Mucosa of descending colon (tissue), 3 donors: Measurements from ENCODE around the gene TANC1. TPM values are rescaled to one million over a fixed set of nuclear protein-coding genes. Genes with fewer than 3 reads are reported as not detected.

Source experiments
- ATAC-seq: fragments of 200-7000 bp; cut with Tn5 transposase; one replicate; pipeline ENCODE4 v1.9.1; 2020; ENCODE audit warnings: mild to moderate bottlenecking, moderate library complexity
- DNase-seq, 3 donors: peaks; one replicate each; pipeline ENCODE4 v3.0.0-alpha.2; 2020
- H3K36me3 ChIP-seq: fragments of 200-600 bp; one replicate; pipeline ENCODE4 v1.8.0; 2021; ENCODE audit warnings: low read depth, mild to moderate bottlenecking
- H3K4me1 ChIP-seq: fragments of 200-600 bp; one replicate; pipeline ENCODE4 v1.8.0; 2021; ENCODE audit warnings: low read depth, mild to moderate bottlenecking
- H3K4me3 ChIP-seq: fragments of 200-600 bp; one replicate; pipeline ENCODE4 v1.8.0; 2021; ENCODE audit warnings: mild to moderate bottlenecking
- H3K9me3 ChIP-seq: fragments of 200-600 bp; one replicate; pipeline ENCODE4 v1.8.0; 2021; ENCODE audit warnings: mild to moderate bottlenecking
- intact Hi-C, 2 donors: fragments of 100-400 bp; cut with DNase I in 1 of 2; cut with micrococcal nuclease in 1 of 2; formaldehyde crosslinking; loops; one replicate each; pipeline versions ENCODE4 v1.11.0 to v1.11.1; 2022; cut with DNase I, micrococcal nuclease
- total RNA-seq, 3 donors: library from RNA; stranded (reverse); fragmentation: NEBNext Ultra II Directional in 2 of 3; extraction: Animal tissue kit (Norgen Biotek cat#: 25700) in 2 of 3; gene quantifications; one replicate each; pipeline versions ENCODE4 v1.2.1 to v1.2.4, GENCODE V29; 2021 to 2023
- TF ChIP-seq, protein P1 (sequence below): fragments of 200-600 bp; IDR thresholded peaks from one replicate; pipeline ENCODE4 v1.8.0; 2022; ENCODE audit warnings: antibody characterized with exemption, mild to moderate bottlenecking
- donor health status: DM: no; HTN: no; CAD: no; lungs with moderate emphysema.
- donor health status: DM: no; HTN: no; CAD: no.
- donor health status: DM: no; HTN: yes; CAD: no.

TANC1 gene
- total RNA-seq, 3 donors from 2014 or later, result 30.7 to 55.5 (median 41.0) TPM

DNA sequence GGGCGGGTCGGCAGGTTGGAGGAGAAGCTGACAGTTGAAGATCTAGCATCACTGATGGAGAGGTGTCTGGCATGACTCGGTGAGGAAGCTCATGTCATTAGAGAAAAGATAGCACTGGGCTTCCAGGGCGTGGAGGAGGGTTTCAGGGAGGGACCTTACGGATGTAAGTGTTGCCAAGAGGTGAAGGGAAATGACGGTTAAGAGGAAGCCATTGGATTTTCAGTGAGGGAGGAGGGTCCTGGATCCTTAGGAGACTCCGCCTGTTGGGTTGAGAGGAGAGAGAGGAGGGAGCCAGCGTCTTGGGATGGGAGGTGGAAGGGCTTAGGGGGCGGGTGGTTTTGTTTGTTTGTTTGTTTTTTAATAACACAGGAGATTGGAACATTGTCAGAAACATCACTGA is 214.9 kb downstream of the TANC1 start:
- no peaks in the 10 kb centered on the region for H3K9me3 ChIP-seq
- intact Hi-C loops, result no loop called here
- no peaks in the 10 kb centered on the region for H3K4me1 ChIP-seq
- no peak for DNase-seq
- H3K4me3 ChIP-seq, result no peak overlapping the region
- TF ChIP-seq, protein P1, sequence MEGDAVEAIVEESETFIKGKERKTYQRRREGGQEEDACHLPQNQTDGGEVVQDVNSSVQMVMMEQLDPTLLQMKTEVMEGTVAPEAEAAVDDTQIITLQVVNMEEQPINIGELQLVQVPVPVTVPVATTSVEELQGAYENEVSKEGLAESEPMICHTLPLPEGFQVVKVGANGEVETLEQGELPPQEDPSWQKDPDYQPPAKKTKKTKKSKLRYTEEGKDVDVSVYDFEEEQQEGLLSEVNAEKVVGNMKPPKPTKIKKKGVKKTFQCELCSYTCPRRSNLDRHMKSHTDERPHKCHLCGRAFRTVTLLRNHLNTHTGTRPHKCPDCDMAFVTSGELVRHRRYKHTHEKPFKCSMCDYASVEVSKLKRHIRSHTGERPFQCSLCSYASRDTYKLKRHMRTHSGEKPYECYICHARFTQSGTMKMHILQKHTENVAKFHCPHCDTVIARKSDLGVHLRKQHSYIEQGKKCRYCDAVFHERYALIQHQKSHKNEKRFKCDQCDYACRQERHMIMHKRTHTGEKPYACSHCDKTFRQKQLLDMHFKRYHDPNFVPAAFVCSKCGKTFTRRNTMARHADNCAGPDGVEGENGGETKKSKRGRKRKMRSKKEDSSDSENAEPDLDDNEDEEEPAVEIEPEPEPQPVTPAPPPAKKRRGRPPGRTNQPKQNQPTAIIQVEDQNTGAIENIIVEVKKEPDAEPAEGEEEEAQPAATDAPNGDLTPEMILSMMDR, result no peak
- no peak for ATAC-seq
- H3K36me3 ChIP-seq, result peaks cover 3% of the 10 kb centered on the region

DNA sequence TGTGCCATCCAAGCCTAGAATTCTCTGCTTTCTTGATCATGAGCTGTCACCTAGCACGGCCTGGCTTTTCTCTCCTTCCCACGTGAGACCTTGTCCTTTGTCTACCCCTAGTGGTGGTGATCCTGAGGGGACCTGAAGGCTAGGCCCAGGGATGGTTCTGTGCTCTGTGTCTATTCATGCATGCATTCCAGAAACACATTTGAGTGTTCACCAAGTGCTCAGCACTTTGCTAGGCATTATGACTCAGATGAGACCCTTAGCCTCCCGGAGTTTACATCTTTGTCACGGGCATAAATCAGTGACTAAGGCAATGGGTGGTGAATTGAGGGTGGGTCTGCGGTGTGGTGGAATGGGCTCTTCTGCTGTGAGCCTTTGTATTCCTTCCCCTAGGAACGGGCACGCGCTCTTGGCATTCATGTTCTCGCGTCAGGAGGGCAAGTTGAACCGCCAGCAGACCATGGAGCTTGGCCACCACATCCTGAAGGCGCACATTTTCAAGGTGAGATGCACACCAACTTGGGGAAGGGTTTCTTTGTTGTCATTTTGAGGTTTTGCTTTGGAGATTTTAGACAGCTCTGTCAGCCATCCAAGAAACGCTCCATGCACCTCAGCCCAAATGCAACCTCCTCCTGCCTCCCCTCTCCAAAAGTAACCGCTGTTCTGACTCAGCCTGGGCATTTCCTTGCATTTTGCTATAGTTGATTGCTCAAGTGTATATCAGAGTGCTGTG is 217.1 kb downstream of the TANC1 start:
- Histone ChIP-seq H3K36me3 (peaks cover 3% of the 10 kb centered on the region), H3K4me3 (no peak overlapping the region), H3K9me3 (no peaks in the 10 kb centered on the region), H3K4me1 (no peaks in the 10 kb centered on the region)
- TF ChIP-seq, protein P1, result no peak
- ATAC-seq (peak; percentile 67), DNase-seq (peak in 1 of 3 donors; percentile 51)
- intact Hi-C loops, result no loop called here

DNA sequence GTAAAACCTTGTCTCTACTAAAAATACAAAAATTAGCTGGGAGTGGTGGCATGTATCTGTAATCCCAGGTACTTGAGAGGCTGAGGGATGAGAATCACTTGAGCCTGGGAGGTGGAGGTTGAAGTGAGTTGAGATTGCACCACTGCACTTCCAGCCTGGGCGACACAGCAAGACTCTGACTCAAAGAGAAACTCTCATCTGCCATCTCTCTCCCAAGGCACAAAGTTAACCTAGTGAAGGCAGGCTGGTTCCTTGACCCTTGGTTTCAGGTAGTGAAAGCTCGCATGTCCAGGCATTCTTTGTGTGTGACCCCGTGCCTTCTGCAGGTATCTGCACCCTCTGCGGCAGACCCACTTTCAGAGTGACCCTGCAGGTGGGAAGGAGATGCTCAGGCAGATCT is 218.0 kb downstream of the TANC1 start:
- no peaks in the 10 kb centered on the region for H3K9me3 ChIP-seq
- DNase-seq (no peak), ATAC-seq (no peak)
- H3K4me1 ChIP-seq, result no peaks in the 10 kb centered on the region
- TF ChIP-seq, protein P1, result no peak
- intact Hi-C loops, result no loop called here
- peaks cover 3% of the 10 kb centered on the region for H3K36me3 ChIP-seq
- H3K4me3 ChIP-seq, result no peak overlapping the region

DNA sequence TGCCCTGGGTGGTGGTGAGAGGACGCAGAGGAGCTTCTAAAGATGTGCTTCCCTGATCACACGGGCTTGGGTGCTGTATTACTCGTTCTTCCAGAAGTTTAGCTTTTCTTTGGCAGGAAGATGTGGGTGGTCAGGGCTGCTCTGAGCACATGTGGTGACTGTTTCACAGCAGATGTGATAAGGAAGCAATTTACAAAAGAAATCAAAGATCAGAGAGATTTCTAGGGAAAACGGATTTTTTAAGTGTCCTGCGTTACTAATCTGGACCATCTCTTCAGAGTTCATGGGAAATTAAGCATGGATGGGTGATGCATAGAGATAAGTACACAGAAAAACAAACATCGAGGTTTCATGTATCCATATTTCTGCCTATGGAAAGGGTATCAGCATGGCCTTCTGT is 218.7 kb downstream of the TANC1 start:
- H3K4me3 ChIP-seq, result no peak overlapping the region
- TF ChIP-seq, protein P1, result no peak
- intact Hi-C loops, result no loop called here
- no peak for ATAC-seq
- no peak for DNase-seq
- H3K4me1 ChIP-seq, result no peaks in the 10 kb centered on the region
- H3K36me3 ChIP-seq, result peaks cover 3% of the 10 kb centered on the region
- H3K9me3 ChIP-seq, result no peaks in the 10 kb centered on the region

DNA sequence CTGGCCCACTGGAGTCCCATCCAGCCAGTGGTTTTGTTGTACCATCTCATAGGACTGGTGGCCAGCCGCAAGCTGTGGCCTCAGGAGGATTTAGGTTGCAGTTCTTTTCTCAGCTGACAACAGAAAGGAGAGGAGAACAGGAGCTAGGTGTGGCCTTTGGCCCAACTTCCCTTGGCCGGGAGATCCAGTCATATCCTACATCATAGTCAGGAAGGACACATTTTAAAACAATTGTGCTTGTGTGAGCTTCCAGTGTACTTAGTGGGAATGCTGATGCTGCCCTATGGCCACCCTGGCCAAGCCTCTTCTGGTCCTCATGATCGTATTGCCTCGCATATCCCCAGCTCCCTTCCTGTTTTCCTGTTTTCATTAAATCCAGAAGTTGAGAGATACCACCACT is 220.0 kb downstream of the TANC1 start:
- intact Hi-C loops, result no loop called here
- H3K9me3 ChIP-seq, result no peaks in the 10 kb centered on the region
- peaks cover 3% of the 10 kb centered on the region for H3K36me3 ChIP-seq
- no peak for ATAC-seq
- no peak overlapping the region for H3K4me3 ChIP-seq
- H3K4me1 ChIP-seq, result no peaks in the 10 kb centered on the region
- TF ChIP-seq, protein P1, result no peak
- DNase-seq, result no peak
